OCI-LY7 (cell line): Measurements from ENCODE around the gene WBP11. TPM values are rescaled to one million over a fixed set of nuclear protein-coding genes. Genes with fewer than 3 reads are reported as not detected.
A peak's percentile ranks its signal among the peaks of the same experiment; 100 is the strongest.

Experiments
- BruUV-seq: library from RNA; stranded (reverse); fragments of 400-500 nt; replicated peaks from 2 replicates; lab custom pipeline; 2021; lab: Mats Ljungman, UMichigan
- CTCF ChIA-PET: fragments of 300-600 bp; sonication (Branson Sonifier 250); formaldehyde crosslinking; loops from one replicate; lab custom pipeline; 2022; ENCODE audit warnings: antibody characterized with exemption; ENCODE audit not compliant: unreplicated experiment; lab: Charles Lee
- POLR2A ChIA-PET: fragments of 300-600 bp; sonication (Branson Sonifier 250); formaldehyde crosslinking; loops from one replicate; lab custom pipeline; 2022; ENCODE audit warnings: antibody characterized with exemption; lab: Charles Lee
- DNase-seq: peaks from one replicate; pipeline ENCODE4 v3.0.0-alpha.2; 2015; ENCODE audit warnings: low spot score
- H2AFZ ChIP-seq: fragments of 200-600 bp; sonication (generic), shearing (Covaris generic); 2 replicates; pipeline ENCODE4 v1.6.1; 2014; ENCODE audit warnings: mild to moderate bottlenecking, antibody characterized with exemption, low read length, moderate library complexity
- H3K27ac ChIP-seq: fragments of 200-600 bp; sonication (generic); 2 replicates; pipeline ENCODE4 v1.5.1; 2014; ENCODE audit warnings: mixed run types, low read depth, mild to moderate bottlenecking, moderate library complexity, low read length, inconsistent platforms; ENCODE audit not compliant: poor library complexity, severe bottlenecking
- H3K36me3 ChIP-seq: fragments of 200-600 bp; sonication (generic); 2 replicates; pipeline ENCODE4 v1.6.1; 2014; ENCODE audit warnings: mild to moderate bottlenecking, antibody characterized with exemption, low read length, moderate library complexity, mixed read lengths; ENCODE audit not compliant: insufficient read depth
- H3K4me1 ChIP-seq: fragments of 200-600 bp; sonication (generic); 2 replicates; pipeline ENCODE4 v1.5.1; 2014; ENCODE audit warnings: mild to moderate bottlenecking, low read length; ENCODE audit not compliant: insufficient read depth, poor library complexity, severe bottlenecking
- H3K4me2 ChIP-seq: fragments of 200-600 bp; sonication (generic); 2 replicates; pipeline ENCODE4 v1.6.1; 2014; ENCODE audit warnings: mild to moderate bottlenecking, low read length
- H3K4me3 ChIP-seq: fragments of 200-600 bp; sonication (generic); 2 replicates; pipeline ENCODE4 v1.5.1; 2014; ENCODE audit warnings: mild to moderate bottlenecking, low read depth, low read length; ENCODE audit not compliant: poor library complexity, severe bottlenecking
- H3K79me2 ChIP-seq: fragments of 200-600 bp; sonication (generic); 2 replicates; pipeline ENCODE4 v1.6.1; 2016; ENCODE audit warnings: low read depth, mild to moderate bottlenecking, low read length, moderate library complexity, mixed read lengths; ENCODE audit not compliant: insufficient read depth
- H3K9me2 ChIP-seq: fragments of 200-600 bp; sonication (generic); 2 replicates; pipeline ENCODE4 v1.6.1; 2016; ENCODE audit warnings: mild to moderate bottlenecking, low read length, mixed read lengths; ENCODE audit not compliant: insufficient read depth
- H3K9me3 ChIP-seq: fragments of 200-600 bp; sonication (generic); 2 replicates; pipeline ENCODE4 v1.6.1; 2014; ENCODE audit warnings: mild to moderate bottlenecking, mixed run types, low read length, mixed read lengths
- H4K20me1 ChIP-seq: fragments of 200-600 bp; sonication (generic); 2 replicates; pipeline ENCODE4 v1.6.1; 2014; ENCODE audit warnings: mild to moderate bottlenecking, antibody characterized with exemption, low read length, moderate library complexity, mixed read lengths; ENCODE audit not compliant: insufficient read depth
- EZH2phosphoT487 ChIP-seq: fragments of 200-600 bp; sonication (generic); IDR thresholded peaks from 2 replicates; pipeline ENCODE4 v1.6.1; 2018; ENCODE audit warnings: low read depth, borderline replicate concordance, mild to moderate bottlenecking, mixed run types, antibody characterized with exemption, low read length, moderate library complexity, mixed read lengths
- intact Hi-C: fragments of 100-400 bp; cut with micrococcal nuclease; formaldehyde crosslinking; loops from one replicate; pipeline ENCODE4 v1.10.0; 2022; ENCODE audit not compliant: unreplicated experiment
- total RNA-seq, 2 experiments: library from RNA; depleted of rRNA in 1 of 2; stranded (reverse); fragments of >200 nt in 1 of 2; shearing (Covaris generic) in 1 of 2; gene quantifications; 2 replicates each; pipeline ENCODE4 v1.2.3, GENCODE V29; 2014 to 2022
- TF ChIP-seq, protein P1 (sequence below): fragments of 200-600 bp; sonication (generic); conservative IDR thresholded peaks from 2 replicates; pipeline ENCODE4 v1.5.1; 2014; ENCODE audit warnings: mild to moderate bottlenecking, antibody characterized with exemption, low read length, moderate library complexity, mixed read lengths

Gene WBP11
- total RNA-seq, 2 experiments from 2014 or later, result 16.5 to 107 TPM

DNA sequence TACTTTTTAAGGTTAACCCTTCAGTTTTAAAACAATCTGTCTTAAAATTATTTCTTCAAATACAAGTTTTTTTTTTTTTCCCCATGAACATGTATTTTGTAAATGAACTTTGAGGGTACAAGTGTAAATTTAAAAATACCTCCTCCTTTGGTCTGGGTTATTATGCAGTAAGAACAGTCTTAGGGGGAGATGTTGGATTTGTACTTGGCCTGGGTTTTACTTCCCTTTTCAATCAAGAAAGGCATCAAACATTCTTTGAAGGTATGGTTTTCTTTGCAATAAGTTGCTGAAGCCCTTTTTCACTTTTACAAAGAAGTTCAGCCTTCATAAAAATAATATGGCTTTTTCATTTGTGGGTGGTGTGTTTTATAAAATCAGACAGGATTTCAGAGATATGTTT, 20.5 kb downstream of the WBP11 start:
- H3K9me2 ChIP-seq, result no peaks in the 10 kb centered on the region
- BruUV-seq, result no TSS peak
- H3K4me3 ChIP-seq, result no peak overlapping the region
- H2AFZ ChIP-seq, result no peak overlapping the region
- no peak for DNase-seq
- TF ChIP-seq, protein P1, sequence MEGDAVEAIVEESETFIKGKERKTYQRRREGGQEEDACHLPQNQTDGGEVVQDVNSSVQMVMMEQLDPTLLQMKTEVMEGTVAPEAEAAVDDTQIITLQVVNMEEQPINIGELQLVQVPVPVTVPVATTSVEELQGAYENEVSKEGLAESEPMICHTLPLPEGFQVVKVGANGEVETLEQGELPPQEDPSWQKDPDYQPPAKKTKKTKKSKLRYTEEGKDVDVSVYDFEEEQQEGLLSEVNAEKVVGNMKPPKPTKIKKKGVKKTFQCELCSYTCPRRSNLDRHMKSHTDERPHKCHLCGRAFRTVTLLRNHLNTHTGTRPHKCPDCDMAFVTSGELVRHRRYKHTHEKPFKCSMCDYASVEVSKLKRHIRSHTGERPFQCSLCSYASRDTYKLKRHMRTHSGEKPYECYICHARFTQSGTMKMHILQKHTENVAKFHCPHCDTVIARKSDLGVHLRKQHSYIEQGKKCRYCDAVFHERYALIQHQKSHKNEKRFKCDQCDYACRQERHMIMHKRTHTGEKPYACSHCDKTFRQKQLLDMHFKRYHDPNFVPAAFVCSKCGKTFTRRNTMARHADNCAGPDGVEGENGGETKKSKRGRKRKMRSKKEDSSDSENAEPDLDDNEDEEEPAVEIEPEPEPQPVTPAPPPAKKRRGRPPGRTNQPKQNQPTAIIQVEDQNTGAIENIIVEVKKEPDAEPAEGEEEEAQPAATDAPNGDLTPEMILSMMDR, result no peak
- no peak for TF ChIP-seq EZH2phosphoT487
- ChIA-PET POLR2A (interaction anchor here (0.6 to 8.4 kb wide), 6 partner anchors 10 to 208 kb away, joined by 3 to 82 read pairs (median 4); a partner anchor contains a TSS), CTCF (no interaction called here)
- H3K79me2 ChIP-seq, result no peaks in the 10 kb centered on the region
- no peaks in the 10 kb centered on the region for H3K9me3 ChIP-seq
- no peak overlapping the region for H3K27ac ChIP-seq
- H4K20me1 ChIP-seq, result no peaks in the 10 kb centered on the region
- intact Hi-C loops, result no loop called here
- no peak overlapping the region for H3K4me2 ChIP-seq
- peaks cover 42% of the 10 kb centered on the region for H3K36me3 ChIP-seq
- peaks cover 5% of the 10 kb centered on the region for H3K4me1 ChIP-seq

DNA sequence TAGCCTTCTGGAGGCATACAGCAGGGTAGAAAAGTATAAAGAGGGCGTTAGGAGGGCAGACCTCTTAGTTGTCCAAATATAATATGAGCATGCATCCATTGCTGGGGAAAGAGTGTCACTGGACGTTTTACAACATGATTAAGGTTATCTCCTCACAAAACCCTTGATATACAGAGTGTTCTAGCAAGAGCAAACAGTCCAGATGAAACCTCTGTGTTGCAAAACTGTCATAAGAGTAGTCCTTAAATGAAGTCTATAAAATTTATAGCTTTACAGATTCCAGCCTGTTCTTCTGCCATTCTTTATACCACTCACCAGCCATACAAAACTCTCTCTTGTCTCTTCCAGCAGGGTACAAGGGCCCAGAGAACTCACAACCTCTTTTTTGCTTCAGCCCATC, 21.7 kb downstream of the WBP11 start:
- no peaks in the 10 kb centered on the region for H3K9me2 ChIP-seq
- H4K20me1 ChIP-seq, result no peaks in the 10 kb centered on the region
- no TSS peak for BruUV-seq
- H3K27ac ChIP-seq, result no peak overlapping the region
- H3K4me1 ChIP-seq, result peaks cover 5% of the 10 kb centered on the region
- H3K79me2 ChIP-seq, result no peaks in the 10 kb centered on the region
- H3K36me3 ChIP-seq, result peaks cover 30% of the 10 kb centered on the region
- DNase-seq, result no peak
- no peak overlapping the region for H2AFZ ChIP-seq
- H3K4me3 ChIP-seq, result no peak overlapping the region
- ChIA-PET POLR2A (interaction anchor here (0.7 to 8.4 kb wide), 6 partner anchors 9 to 209 kb away, joined by 3 to 82 read pairs (median 4); a partner anchor contains a TSS), CTCF (no interaction called here)
- no peaks in the 10 kb centered on the region for H3K9me3 ChIP-seq
- no peak for TF ChIP-seq EZH2phosphoT487
- TF ChIP-seq, protein P1, result no peak
- no peak overlapping the region for H3K4me2 ChIP-seq
- intact Hi-C loops, result no loop called here

DNA sequence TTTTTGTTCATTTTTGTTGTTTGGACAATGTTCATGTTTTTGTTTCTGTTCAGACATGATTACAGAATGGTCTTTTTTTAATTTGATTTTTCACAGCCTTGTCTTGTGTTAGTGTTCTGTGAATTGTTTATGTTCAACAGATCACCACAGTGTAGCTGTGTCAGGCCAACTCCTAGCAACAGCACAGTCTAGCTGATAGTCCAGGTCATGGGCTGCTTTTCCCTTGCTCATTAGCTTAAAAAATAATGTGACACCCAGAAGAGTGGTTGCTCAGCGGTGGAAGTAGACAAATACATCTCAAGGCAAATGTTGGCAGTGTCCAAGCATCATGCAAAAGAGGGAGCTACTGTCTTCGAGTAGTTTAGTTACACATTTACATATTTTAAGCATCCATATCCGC, 22.4 kb downstream of the WBP11 start:
- peaks cover 2% of the 10 kb centered on the region; the same call in 1 of the 2 replicates for H3K79me2 ChIP-seq
- H3K9me3 ChIP-seq, result no peaks in the 10 kb centered on the region
- H3K4me1 ChIP-seq, result peaks cover 11% of the 10 kb centered on the region
- BruUV-seq, result no TSS peak
- H4K20me1 ChIP-seq, result peaks cover 2% of the 10 kb centered on the region; the same call in 1 of the 2 replicates
- no peak overlapping the region for H3K4me3 ChIP-seq
- H2AFZ ChIP-seq, result no peak overlapping the region
- ChIA-PET POLR2A (interaction anchor here (0.9 to 8.4 kb wide), 4 partner anchors 8 to 19 kb away, joined by 4 to 82 read pairs (median 4); a partner anchor contains a TSS), CTCF (interaction anchor here (0.7 kb wide), 1 partner anchor 9 kb away, joined by 3 read pairs; no protein-coding TSS in a partner anchor)
- H3K27ac ChIP-seq, result no peak overlapping the region
- DNase-seq, result no peak
- intact Hi-C loops, result no loop called here
- peaks cover 23% of the 10 kb centered on the region for H3K36me3 ChIP-seq
- peak overlapping the region; percentile 27 for H3K4me2 ChIP-seq
- no peaks in the 10 kb centered on the region for H3K9me2 ChIP-seq
- TF ChIP-seq, protein P1, result no peak
- no peak for TF ChIP-seq EZH2phosphoT487
